ENCODE results near the gene DENND4A. TPM values are rescaled to one million over a fixed set of nuclear protein-coding genes. Genes with fewer than 3 reads are reported as not detected.

The DENND4A gene
- total and polyA plus RNA-seq, 10 of the 15 experiments (the other 5 are each of a cell fraction or from before 2014, with no cell fraction given): 14.2 to 81.8 (median 34.1) TPM

- no peak for TF ChIP-seq E2F4 (IDR thresholded peaks at IDR 0.05; ENCODE audit: low read depth, low read length)
- TF ChIP-seq RB1 (IDR thresholded peaks at IDR 0.05; ENCODE audit: borderline replicate concordance): no peak
- peak; percentile 75; the same call in 1 of the 2 replicates for TF ChIP-seq EED (IDR thresholded peaks at IDR 0.05; ENCODE audit: low read depth)
- TF ChIP-seq BHLHE40 (IDR thresholded peaks at IDR 0.05; ENCODE audit: borderline replicate concordance in 1 of 2, low read depth in 2 of 2, low read length in 1 of 2): peak; percentile 92 to 93
- TF ChIP-seq POLR2A (IDR thresholded peaks at IDR 0.05; ENCODE audit: low read depth, low read length): no peak
- TF ChIP-seq ZBED1 (IDR thresholded peaks at IDR 0.05; ENCODE audit: borderline replicate concordance): peak; percentile 91; the same call in 1 of the 2 replicates
- peak; percentile 88 for TF ChIP-seq CREM (IDR thresholded peaks at IDR 0.05; ENCODE audit: low read depth)
- 0 out of 2 replicates have a peak, but pooled peaks have one; percentile 21 for TF ChIP-seq NKRF (conservative IDR thresholded peaks at IDR 0.05)
- peak; percentile 95 for TF ChIP-seq SKIL (IDR thresholded peaks at IDR 0.05; ENCODE audit: low read depth, poor library complexity, severe bottlenecking)
- TF ChIP-seq ASH2L (IDR thresholded peaks at IDR 0.05; ENCODE audit: borderline replicate concordance, low read depth): no peak
- TF ChIP-seq FOXK2 (IDR thresholded peaks at IDR 0.05): no peak
- no peak for TF ChIP-seq RCOR1 (conservative IDR thresholded peaks at IDR 0.05; ENCODE audit: low read depth, low read length)
- peak; percentile 76; the same call in 1 of the 2 replicates for TF ChIP-seq ZBTB40 (IDR thresholded peaks at IDR 0.05; ENCODE audit: borderline replicate concordance)
- no peak for TF ChIP-seq PBX3 (IDR thresholded peaks at IDR 0.05; ENCODE audit: insufficient replicate concordance, low read depth, low read length)
- peak; percentile 72; the same call in 1 of the 2 replicates for TF ChIP-seq CHD2 (IDR thresholded peaks at IDR 0.05; ENCODE audit: borderline replicate concordance, low read depth, low read length)
- no peak for TF ChIP-seq NR2C2 (IDR thresholded peaks at IDR 0.05; ENCODE audit: borderline replicate concordance, control insufficient read depth, insufficient read length, low read depth)
These were observed 27.0 kb upstream of the DENND4A start (continued) for GRCh38 chr15:65818927-65819562.

All from GM12878 (cell line).